ENCODE data around the gene RCOR3.

DNA sequence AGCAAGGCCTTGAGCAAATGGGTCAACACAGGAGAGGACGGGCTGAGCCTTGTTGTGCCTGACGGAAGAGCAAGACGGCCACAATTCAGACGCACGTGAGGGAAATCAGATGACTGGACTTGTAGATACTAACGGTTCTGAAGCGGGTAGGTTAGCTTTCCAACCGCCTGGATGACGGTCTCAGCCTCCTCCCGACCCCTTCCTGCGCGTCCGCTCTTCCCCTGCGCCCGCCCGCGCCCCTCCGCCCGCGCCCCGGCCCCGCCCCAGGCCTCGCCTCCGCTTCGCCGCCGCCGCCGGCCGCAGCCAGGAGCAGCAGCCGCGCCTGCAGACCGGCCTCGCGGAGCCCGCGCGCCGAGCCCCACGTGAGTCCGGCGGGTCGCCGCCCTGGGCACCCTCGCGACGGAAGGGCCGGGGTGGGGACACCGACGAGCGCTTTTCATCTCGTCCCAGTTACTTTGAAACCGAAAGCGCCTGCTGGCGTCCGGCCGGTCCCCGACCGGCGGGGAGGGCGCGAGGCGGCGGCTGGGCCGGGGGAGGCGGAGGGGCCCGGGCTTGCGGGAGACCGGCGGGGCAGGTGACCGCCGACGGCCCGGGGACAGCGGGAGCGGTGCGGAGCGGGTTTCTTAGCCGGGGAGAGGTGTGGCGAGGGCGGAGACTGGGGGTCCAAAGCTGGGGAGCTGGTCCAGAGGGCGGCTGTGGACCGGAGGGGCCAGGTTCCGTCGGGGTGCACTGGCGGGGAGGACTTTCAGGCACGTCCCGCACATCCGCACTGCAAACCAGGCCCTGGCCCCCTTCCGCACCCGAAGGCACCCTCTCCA lies 67.6 kb downstream of the RCOR3 start, which contains the start of gene TRAF5:
- no peak for TF ChIP-seq CTCF (IDR thresholded peaks at IDR 0.05)
- no peak for TF ChIP-seq POLR2AphosphoS5 (IDR thresholded peaks at IDR 0.05)
